ENCODE measurements around the gene CERCAM.

The CERCAM gene

DNA sequence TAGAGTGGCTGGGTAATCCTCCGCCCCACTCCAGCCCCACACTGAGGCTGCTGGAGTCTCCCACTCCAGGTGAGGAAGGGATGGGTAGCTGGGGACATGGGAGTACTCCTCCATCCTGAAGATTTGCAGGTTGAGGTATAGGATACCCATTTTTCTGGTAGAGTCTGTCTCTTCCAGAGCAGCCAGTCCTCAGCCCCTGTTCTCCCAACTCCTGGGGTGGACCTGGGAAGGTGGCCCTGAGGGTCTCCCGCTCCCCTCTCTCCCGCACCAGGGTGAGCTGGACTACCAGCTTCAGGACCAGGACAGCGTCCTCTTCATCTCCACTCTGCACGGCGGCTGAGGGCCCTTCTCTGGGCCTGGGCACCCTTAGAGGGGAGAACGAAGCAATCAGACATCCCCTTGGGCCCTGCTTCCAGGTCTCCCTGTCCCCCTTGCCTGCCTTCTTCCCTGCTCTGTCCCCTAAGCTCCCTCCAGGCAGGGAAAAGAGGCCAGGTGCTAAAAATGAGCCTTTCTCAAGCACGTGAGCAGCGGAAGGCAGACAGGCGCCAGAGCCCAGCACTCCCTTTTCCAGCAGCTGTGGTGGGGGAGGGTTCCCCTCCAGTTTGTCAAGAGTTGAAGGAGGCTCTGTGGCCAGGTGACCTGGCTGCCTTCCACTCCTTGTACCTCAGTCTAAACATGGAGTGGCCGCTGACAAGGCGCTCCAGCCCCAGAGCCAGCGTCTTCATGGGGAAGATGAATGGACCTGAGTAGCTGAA lies 31.1 kb upstream of the CERCAM start:
- no peak for DNase-seq (ENCODE audit: extremely low read depth, low read depth)

DNA sequence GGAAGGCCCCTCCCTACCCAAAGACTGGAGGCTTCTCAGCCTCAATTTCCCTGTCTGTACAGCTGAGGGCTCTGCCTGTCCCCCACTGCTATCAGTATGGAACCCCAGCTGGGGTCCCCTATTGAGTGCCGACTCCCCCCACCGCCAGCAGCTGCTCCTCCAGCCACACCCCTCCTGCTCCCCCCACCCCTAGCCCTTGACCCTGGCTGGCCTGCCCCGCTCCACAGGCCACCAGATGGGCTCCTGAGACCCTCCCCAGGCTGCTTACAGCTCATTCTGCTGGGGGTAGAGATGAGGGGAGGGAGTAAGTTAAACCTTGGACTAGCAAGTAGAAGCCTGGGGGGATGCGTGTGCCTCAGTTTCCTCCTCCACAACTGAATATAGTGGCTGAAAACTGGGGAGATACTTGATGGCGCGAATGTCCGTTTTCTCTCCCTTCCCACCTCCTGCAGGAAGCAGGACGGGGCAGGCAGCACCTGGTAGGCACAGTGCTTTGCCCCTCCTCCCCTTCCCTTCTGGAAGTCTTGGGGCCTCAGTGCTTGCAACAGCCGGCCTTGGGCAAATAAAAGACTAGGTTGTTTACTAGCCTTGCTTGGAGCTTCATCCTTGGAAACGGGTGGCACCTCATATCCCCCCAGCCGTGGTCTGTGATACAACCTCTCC lies 30.4 kb upstream of the CERCAM start:
- TF ChIP-seq, protein P1, sequence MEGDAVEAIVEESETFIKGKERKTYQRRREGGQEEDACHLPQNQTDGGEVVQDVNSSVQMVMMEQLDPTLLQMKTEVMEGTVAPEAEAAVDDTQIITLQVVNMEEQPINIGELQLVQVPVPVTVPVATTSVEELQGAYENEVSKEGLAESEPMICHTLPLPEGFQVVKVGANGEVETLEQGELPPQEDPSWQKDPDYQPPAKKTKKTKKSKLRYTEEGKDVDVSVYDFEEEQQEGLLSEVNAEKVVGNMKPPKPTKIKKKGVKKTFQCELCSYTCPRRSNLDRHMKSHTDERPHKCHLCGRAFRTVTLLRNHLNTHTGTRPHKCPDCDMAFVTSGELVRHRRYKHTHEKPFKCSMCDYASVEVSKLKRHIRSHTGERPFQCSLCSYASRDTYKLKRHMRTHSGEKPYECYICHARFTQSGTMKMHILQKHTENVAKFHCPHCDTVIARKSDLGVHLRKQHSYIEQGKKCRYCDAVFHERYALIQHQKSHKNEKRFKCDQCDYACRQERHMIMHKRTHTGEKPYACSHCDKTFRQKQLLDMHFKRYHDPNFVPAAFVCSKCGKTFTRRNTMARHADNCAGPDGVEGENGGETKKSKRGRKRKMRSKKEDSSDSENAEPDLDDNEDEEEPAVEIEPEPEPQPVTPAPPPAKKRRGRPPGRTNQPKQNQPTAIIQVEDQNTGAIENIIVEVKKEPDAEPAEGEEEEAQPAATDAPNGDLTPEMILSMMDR (IDR thresholded peaks at IDR 0.05; ENCODE audit: low read depth, low read length, missing control alignments): no peak
- no peak for DNase-seq (ENCODE audit: extremely low read depth, low read depth)
- H3K4me3 ChIP-seq (replicated peaks; ENCODE audit: low read depth, low read length): no peak overlapping the region

More for the DNA sequence above, 31.1 kb upstream of the CERCAM start:
- no peak overlapping the region for H3K4me3 ChIP-seq (replicated peaks; ENCODE audit: low read depth, low read length)
- TF ChIP-seq, protein P1 (IDR thresholded peaks at IDR 0.05; ENCODE audit: low read depth, low read length, missing control alignments): no peak

DNA sequence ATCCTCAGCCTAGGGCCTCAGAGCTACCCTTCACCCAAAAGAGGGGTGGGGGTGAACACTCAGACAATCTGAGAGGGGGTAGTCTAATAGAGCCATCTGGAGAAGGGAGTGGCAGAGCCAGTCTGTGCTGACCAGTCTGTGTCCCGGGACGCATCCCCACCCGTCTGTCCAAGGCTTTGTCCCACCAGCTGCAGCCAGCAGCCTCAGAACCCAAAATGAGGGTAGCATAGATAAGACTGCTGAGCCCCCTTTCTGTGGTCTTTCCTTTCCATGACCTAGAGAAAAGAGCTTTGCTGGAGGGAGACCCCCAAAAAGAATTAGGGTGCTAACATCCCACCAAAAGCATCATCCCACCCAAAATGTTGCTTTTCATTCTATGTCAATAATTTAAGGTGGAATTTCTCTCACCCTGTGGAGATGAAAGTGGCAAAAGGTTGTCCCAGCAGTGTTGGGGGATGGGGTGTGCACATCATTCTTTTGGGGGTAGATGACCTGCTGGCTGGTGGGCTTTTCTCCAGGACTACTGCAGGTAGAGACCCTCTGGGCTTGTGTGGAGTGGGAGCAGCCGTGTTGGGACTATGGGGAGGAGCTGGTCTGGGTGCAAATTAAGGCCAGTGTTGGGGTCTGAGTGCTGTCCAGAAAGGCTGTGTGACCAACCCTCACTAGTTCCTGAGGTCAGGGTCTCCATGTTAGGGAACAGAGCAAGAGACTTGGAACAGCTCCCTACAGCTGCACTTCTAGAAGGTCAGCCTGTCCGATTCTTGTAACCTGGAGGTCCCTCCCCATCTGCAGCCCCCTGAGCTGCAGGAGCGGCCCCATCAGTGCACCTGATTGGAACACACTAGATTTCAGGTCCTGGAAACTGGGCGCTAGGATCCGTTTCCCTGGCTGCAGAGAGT lies 29.6 kb upstream of the CERCAM start:
- no peak for DNase-seq (ENCODE audit: extremely low read depth, low read depth)
- no peak overlapping the region for H3K4me3 ChIP-seq (replicated peaks; ENCODE audit: low read depth, low read length)
- TF ChIP-seq, protein P1 (IDR thresholded peaks at IDR 0.05; ENCODE audit: low read depth, low read length, missing control alignments): no peak

DNA sequence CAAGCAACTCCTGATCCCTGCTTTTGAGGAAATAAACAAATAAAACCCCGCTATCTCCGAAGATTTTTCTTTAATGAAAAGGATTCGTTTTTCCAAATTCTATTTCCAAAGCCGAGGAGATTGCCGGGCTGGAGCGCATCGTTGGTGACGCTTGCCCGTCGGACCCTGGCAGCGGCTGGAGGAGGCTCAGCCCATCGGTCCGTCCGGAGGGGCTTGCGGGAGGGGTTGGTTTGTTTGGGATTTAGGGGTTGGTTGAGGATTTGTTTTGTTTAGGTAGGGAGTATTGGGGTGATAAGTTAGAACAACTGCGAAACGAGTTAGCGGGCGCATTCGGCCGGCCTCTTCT lies 28.7 kb upstream of the CERCAM start:
- H3K4me3 ChIP-seq (replicated peaks; ENCODE audit: low read depth, low read length): no peak overlapping the region
- TF ChIP-seq, protein P1 (IDR thresholded peaks at IDR 0.05; ENCODE audit: low read depth, low read length, missing control alignments): no peak
- DNase-seq (ENCODE audit: extremely low read depth, low read depth): no peak

DNA sequence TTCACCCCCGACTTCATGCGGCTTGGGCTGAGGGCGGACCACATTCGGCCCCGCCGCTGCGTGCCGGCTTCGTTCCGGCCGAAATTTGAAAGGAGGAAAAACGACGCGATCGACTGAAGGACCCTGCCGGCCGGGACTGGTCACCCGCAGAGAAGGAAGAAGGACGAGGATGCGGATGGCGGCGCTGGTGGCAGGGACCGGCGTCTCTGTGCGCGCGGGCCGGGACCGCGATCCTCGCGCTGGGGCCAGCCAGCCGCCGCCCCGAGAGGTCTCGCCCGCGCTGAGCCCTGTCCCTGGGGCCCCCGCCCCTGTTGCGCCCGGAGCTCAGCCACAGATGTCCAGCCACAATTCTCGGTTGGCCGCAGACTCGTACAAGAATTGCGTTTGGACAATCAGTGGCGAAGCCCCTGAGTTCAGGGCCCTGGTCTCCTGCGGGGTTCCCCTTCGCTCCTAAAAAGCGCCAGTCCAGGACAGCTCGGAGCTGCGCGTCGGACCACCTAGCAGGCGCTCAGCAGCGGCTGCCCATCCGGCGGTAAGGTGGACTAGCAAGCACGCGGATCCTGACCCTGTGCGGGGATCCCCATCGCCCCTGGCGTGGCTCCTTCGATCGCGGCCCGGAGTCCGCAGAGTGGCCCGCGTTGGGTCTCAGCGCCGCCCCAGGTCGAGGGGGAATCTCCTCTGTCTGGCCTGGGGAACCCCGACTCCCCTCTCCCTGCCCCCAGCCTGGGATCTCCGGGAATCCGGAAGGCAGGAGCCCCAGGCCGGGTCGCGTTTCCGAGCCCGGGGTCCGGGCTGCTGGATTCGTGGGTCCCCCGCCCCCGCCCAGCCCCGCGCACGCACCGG lies 28.1 kb upstream of the CERCAM start:
- no peak overlapping the region for H3K4me3 ChIP-seq (replicated peaks; ENCODE audit: low read depth, low read length)
- no peak for DNase-seq (ENCODE audit: extremely low read depth, low read depth)

More for the DNA sequence above, 28.1 kb upstream of the CERCAM start:
- TF ChIP-seq, protein P1 (IDR thresholded peaks at IDR 0.05; ENCODE audit: low read depth, low read length, missing control alignments): no peak
